RKO (cell line): ENCODE measurements around the gene PAN3.
"Not testable (repeated sequence)": the region's sequence is repeated elsewhere in the genome, so short reads cannot be mapped to it uniquely, and the experiment has no call there.

Source experiments
- DNase-seq: peaks from one replicate; pipeline ENCODE4 v3.0.0-alpha.2; 2016; ENCODE audit warnings: low spot score

Gene PAN3

GRCh38 chr13:28138756-28139470 is 568 bp downstream of the PAN3 start:
- peak; percentile 90 for DNase-seq

- peak; percentile 61 for DNase-seq
Observed at GRCh38 chr13:28140433-28141125, 2.2 kb downstream of the PAN3 start.

GRCh38 chr13:28141542-28141941 is 3.2 kb downstream of the PAN3 start:
- not testable (repeated sequence) for DNase-seq

- DNase-seq: no peak
Observed at GRCh38 chr13:28145049-28145448, 6.7 kb downstream of the PAN3 start.

- DNase-seq: no peak
Observed at GRCh38 chr13:28147495-28147894, 9.2 kb downstream of the PAN3 start.

- DNase-seq: no peak
Observed at GRCh38 chr13:28159057-28159456, 20.7 kb downstream of the PAN3 start.

GRCh38 chr13:28161370-28161769 is 23.0 kb downstream of the PAN3 start:
- peak; percentile 30 for DNase-seq

GRCh38 chr13:28163587-28163986 is 25.2 kb downstream of the PAN3 start:
- no peak for DNase-seq

- DNase-seq: no peak
Observed at GRCh38 chr13:28166257-28166656, 27.9 kb downstream of the PAN3 start.

- DNase-seq: no peak
Observed at GRCh38 chr13:28171266-28171665, 32.9 kb downstream of the PAN3 start.

GRCh38 chr13:28172947-28173346 is 34.6 kb downstream of the PAN3 start:
- DNase-seq: no peak

GRCh38 chr13:28173793-28174192 is 35.4 kb downstream of the PAN3 start:
- DNase-seq: no peak

GRCh38 chr13:28177327-28177726 is 39.0 kb downstream of the PAN3 start:
- no peak for DNase-seq

- no peak for DNase-seq
Observed at GRCh38 chr13:28177877-28178276, 39.5 kb downstream of the PAN3 start.

- no peak for DNase-seq
Observed at GRCh38 chr13:28179974-28180373, 41.6 kb downstream of the PAN3 start.

GRCh38 chr13:28181413-28181812 is 43.1 kb downstream of the PAN3 start:
- DNase-seq: peak; percentile 79

- no peak for DNase-seq
Observed at GRCh38 chr13:28185256-28185655, 46.9 kb downstream of the PAN3 start.

- DNase-seq: peak; percentile 9
Observed at GRCh38 chr13:28199089-28199488, 60.7 kb downstream of the PAN3 start.

GRCh38 chr13:28204043-28204442 is 65.7 kb downstream of the PAN3 start:
- DNase-seq: no peak

GRCh38 chr13:28204690-28205443 is 66.5 kb downstream of the PAN3 start:
- DNase-seq: no peak

GRCh38 chr13:28218679-28219078 is 80.3 kb downstream of the PAN3 start:
- DNase-seq: no peak

GRCh38 chr13:28219408-28220099 is 81.2 kb downstream of the PAN3 start:
- DNase-seq: no peak
